ENCODE measurements around the gene ZAP70. TPM values are rescaled to one million over a fixed set of nuclear protein-coding genes. Genes with fewer than 3 reads are reported as not detected.

ZAP70 gene
- polyA plus RNA-seq, 1 donor (not counting 4 experiments of a cell fraction or from before 2014, with no cell fraction given), result 1.6 TPM

GRCh38 chr2:97688062-97688827 lies 25.1 kb upstream of the ZAP70 start:
- FAIRE-seq (no peak), DNase-seq (ENCODE audit: low read depth, low spot score) (no peak)
- TF ChIP-seq EZH2 (IDR thresholded peaks at IDR 0.05; ENCODE audit: low read length), result no peak
- TF ChIP-seq, protein P1, sequence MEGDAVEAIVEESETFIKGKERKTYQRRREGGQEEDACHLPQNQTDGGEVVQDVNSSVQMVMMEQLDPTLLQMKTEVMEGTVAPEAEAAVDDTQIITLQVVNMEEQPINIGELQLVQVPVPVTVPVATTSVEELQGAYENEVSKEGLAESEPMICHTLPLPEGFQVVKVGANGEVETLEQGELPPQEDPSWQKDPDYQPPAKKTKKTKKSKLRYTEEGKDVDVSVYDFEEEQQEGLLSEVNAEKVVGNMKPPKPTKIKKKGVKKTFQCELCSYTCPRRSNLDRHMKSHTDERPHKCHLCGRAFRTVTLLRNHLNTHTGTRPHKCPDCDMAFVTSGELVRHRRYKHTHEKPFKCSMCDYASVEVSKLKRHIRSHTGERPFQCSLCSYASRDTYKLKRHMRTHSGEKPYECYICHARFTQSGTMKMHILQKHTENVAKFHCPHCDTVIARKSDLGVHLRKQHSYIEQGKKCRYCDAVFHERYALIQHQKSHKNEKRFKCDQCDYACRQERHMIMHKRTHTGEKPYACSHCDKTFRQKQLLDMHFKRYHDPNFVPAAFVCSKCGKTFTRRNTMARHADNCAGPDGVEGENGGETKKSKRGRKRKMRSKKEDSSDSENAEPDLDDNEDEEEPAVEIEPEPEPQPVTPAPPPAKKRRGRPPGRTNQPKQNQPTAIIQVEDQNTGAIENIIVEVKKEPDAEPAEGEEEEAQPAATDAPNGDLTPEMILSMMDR (optimal IDR thresholded peaks at IDR 0.05 in 1 of 3, IDR thresholded peaks at IDR 0.05 in 1 of 3, conservative IDR thresholded peaks at IDR 0.05 in 1 of 3; ENCODE audit: extremely low read depth in 1 of 3, insufficient read depth in 2 of 3, low read length in 3 of 3), result no peak
- Histone ChIP-seq H3K9ac (ENCODE audit: control insufficient read depth, extremely low read depth, insufficient read depth, low read length) (no peak overlapping the region), H3K79me2 (ENCODE audit: control insufficient read depth, insufficient read depth, low read length) (no peaks in the 10 kb centered on the region), H3K4me3 (ENCODE audit: control insufficient read depth in 2 of 3, extremely low read depth in 1 of 3, insufficient read depth in 2 of 3, low read depth in 1 of 3, low read length in 3 of 3) (no peak overlapping the region), H2AFZ (ENCODE audit: control insufficient read depth, low read length) (no peak overlapping the region), H3K4me2 (ENCODE audit: control insufficient read depth, extremely low read depth, insufficient read depth, low read depth, low read length) (no peak overlapping the region), H3K27me3 (ENCODE audit: control insufficient read depth, extremely low read depth, insufficient read depth, low read length) (no peaks in the 10 kb centered on the region), H3K9me3 (ENCODE audit: control insufficient read depth, low read depth, low read length) (no peaks in the 10 kb centered on the region), H3K27ac (ENCODE audit: control insufficient read depth, insufficient read depth, low read length) (no peak overlapping the region), H4K20me1 (ENCODE audit: control insufficient read depth, extremely low read depth, insufficient read depth, low read length) (no peaks in the 10 kb centered on the region), H3K4me1 (ENCODE audit: control insufficient read depth, extremely low read depth, insufficient read depth, low read length) (no peaks in the 10 kb centered on the region), H3K9me1 (ENCODE audit: control insufficient read depth, extremely low read depth, insufficient read depth, low read length) (no peaks in the 10 kb centered on the region), H3K36me3 (ENCODE audit: control insufficient read depth in 2 of 2, extremely low read depth in 1 of 2, insufficient read depth in 2 of 2, low read length in 2 of 2) (no peaks in the 10 kb centered on the region)
- dilution Hi-C loops (cut with MboI; ENCODE audit: extremely low pct_ligation_motif_present, low sequenced_read_pairs), result no loop called here

DNA sequence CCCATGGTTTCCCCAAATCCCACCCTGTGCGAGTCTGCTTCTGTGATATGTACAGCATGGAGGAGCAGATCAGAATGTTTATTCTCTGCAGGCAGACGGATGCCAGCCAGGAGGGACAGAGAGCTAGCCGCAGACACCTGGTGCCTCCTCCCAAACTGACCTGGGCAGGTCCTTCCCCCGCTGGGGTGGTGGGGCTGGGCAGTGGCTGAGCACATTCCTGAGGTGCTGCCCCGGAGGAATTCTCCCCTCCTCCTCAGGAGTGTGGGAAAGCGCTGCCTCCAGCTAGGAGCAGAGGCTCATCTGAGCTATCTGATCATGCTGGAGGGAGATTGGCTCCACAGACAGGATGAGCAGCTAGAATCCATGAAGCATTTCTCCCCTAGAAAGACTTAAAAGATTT lies 22.2 kb upstream of the ZAP70 start:
- FAIRE-seq, result no peak
- Histone ChIP-seq H3K9me3 (ENCODE audit: control insufficient read depth, low read depth, low read length) (no peaks in the 10 kb centered on the region), H3K79me2 (ENCODE audit: control insufficient read depth, insufficient read depth, low read length) (no peaks in the 10 kb centered on the region), H3K9ac (ENCODE audit: control insufficient read depth, extremely low read depth, insufficient read depth, low read length) (no peak overlapping the region), H3K36me3 (ENCODE audit: control insufficient read depth in 2 of 2, extremely low read depth in 1 of 2, insufficient read depth in 2 of 2, low read length in 2 of 2) (no peaks in the 10 kb centered on the region), H3K4me3 (ENCODE audit: control insufficient read depth in 2 of 3, extremely low read depth in 1 of 3, insufficient read depth in 2 of 3, low read depth in 1 of 3, low read length in 3 of 3) (no peak overlapping the region), H4K20me1 (ENCODE audit: control insufficient read depth, extremely low read depth, insufficient read depth, low read length) (no peaks in the 10 kb centered on the region), H2AFZ (ENCODE audit: control insufficient read depth, low read length) (no peak overlapping the region), H3K4me1 (ENCODE audit: control insufficient read depth, extremely low read depth, insufficient read depth, low read length) (no peaks in the 10 kb centered on the region), H3K27me3 (ENCODE audit: control insufficient read depth, extremely low read depth, insufficient read depth, low read length) (no peaks in the 10 kb centered on the region), H3K4me2 (ENCODE audit: control insufficient read depth, extremely low read depth, insufficient read depth, low read depth, low read length) (no peak overlapping the region), H3K9me1 (ENCODE audit: control insufficient read depth, extremely low read depth, insufficient read depth, low read length) (no peaks in the 10 kb centered on the region), H3K27ac (ENCODE audit: control insufficient read depth, insufficient read depth, low read length) (no peak overlapping the region)
- dilution Hi-C loops (cut with MboI; ENCODE audit: extremely low pct_ligation_motif_present, low sequenced_read_pairs), result no loop called here
- TF ChIP-seq, protein P1 (optimal IDR thresholded peaks at IDR 0.05 in 1 of 3, IDR thresholded peaks at IDR 0.05 in 1 of 3, conservative IDR thresholded peaks at IDR 0.05 in 1 of 3; ENCODE audit: extremely low read depth in 1 of 3, insufficient read depth in 2 of 3, low read length in 3 of 3), result no peak
- no peak for TF ChIP-seq EZH2 (IDR thresholded peaks at IDR 0.05; ENCODE audit: low read length)
- DNase-seq (ENCODE audit: low read depth, low spot score), result no peak

Measured in keratinocyte (primary cell).